ENCODE results near the gene STK32B. TPM values are rescaled to one million over a fixed set of nuclear protein-coding genes. Genes with fewer than 3 reads are reported as not detected.

STK32B gene
- total RNA-seq, 4 donors from 2014 or later: 0.46 to 0.68 (median 0.49) TPM; not detected in 1

DNA sequence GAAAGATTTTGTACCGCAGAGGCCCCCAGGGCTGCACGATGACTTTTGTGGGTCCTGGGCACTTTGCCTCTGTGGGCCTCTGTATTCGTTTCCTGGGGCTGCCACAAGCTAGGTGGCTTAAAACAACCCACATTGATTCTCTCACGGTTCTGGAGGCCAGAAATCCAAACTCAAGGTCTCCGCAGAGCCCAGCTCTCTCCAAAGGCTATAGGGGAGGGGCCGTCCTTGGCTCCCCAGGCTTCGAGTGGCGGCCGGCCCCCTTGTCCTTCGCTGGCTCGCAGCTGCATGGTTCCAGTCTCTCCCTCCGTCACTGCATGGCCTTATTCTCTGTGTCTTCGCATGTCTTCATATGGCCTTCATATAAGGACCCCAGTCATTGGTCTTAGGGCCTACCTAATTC lies 415.8 kb downstream of the STK32B start:
- Histone ChIP-seq H3K36me3 (no peaks in the 10 kb centered on the region), H3K9me3 (no peaks in the 10 kb centered on the region), H3K27ac (no peak overlapping the region), H3K4me1 (no peaks in the 10 kb centered on the region), H3K27me3 (no peaks in the 10 kb centered on the region), H3K4me3 (no peak overlapping the region)
- ATAC-seq (no peak), DNase-seq (no peak)
- TF ChIP-seq POLR2A (IDR thresholded peaks at IDR 0.05): no peak
- TF ChIP-seq, protein P1, sequence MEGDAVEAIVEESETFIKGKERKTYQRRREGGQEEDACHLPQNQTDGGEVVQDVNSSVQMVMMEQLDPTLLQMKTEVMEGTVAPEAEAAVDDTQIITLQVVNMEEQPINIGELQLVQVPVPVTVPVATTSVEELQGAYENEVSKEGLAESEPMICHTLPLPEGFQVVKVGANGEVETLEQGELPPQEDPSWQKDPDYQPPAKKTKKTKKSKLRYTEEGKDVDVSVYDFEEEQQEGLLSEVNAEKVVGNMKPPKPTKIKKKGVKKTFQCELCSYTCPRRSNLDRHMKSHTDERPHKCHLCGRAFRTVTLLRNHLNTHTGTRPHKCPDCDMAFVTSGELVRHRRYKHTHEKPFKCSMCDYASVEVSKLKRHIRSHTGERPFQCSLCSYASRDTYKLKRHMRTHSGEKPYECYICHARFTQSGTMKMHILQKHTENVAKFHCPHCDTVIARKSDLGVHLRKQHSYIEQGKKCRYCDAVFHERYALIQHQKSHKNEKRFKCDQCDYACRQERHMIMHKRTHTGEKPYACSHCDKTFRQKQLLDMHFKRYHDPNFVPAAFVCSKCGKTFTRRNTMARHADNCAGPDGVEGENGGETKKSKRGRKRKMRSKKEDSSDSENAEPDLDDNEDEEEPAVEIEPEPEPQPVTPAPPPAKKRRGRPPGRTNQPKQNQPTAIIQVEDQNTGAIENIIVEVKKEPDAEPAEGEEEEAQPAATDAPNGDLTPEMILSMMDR (IDR thresholded peaks at IDR 0.05 in 4 of 5, conservative IDR thresholded peaks at IDR 0.05 in 1 of 5): no peak
- in situ Hi-C loops (cut with MboI; ENCODE audit: low sequenced_read_pairs in 4 of 4): no loop called here
- intact Hi-C loops (cut with DNase I; ENCODE audit: low total_unique reads): no loop called here

DNA sequence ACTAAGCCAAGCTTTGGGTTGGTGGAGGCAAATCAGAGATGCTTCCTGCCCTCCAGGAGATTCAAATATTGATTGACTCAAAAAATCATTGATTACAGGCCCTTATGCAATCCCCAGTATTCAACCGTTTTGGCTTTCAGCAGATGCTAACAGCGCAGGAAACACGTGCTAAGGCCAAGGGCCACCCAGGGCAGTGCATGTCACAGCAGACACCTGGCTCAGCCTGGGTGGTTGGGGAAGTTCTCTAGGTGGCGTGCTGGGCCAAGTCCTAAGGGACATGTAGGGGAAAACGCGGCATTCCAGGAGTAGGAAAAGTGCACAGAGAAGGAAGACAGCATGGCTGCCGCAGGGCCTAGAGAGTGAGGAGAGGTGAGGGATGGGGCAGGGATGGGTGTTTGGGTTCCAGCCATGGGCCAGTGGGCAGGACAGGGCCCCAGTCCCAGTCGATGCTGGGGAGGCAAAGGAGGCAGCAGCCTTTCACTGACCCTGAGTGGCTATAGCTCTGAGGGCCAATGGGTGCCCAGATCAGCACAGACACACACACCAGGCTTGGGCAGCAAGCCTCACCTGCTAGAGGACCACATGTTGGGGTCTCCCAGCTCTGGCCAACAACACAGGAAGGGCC lies 418.0 kb downstream of the STK32B start:
- DNase-seq: no peak
- Histone ChIP-seq H3K27ac (no peak overlapping the region), H3K27me3 (no peaks in the 10 kb centered on the region), H3K36me3 (no peaks in the 10 kb centered on the region), H3K4me1 (no peaks in the 10 kb centered on the region), H3K9me3 (no peaks in the 10 kb centered on the region), H3K4me3 (no peak overlapping the region)
- intact Hi-C loops (cut with DNase I; ENCODE audit: low total_unique reads) (no loop called here), in situ Hi-C loops (cut with MboI; ENCODE audit: low sequenced_read_pairs in 4 of 4) (no loop called here)
- no peak for TF ChIP-seq POLR2A (IDR thresholded peaks at IDR 0.05)
- TF ChIP-seq, protein P1 (IDR thresholded peaks at IDR 0.05 in 4 of 5, conservative IDR thresholded peaks at IDR 0.05 in 1 of 5): no peak
- ATAC-seq: no peak

DNA sequence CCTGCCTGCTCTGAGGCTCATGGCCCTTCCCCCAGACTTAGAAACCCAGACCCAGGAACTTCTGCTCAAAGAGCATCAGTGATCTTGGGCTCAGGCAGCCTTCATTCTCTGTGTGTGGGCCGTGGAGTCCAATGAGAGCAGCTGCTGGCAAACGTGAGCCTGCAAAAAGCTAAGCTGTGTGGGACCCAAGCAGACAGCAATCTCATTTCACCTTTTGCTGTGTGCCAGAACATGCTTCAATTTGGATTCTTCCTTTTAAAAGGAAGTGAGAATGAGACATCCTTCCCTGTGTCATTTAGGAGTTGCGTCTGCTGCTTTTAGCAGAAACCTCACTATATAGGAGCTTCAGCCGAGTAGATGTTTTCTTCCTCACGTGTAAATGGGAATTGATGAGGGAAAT lies 418.6 kb downstream of the STK32B start:
- TF ChIP-seq POLR2A (IDR thresholded peaks at IDR 0.05): no peak
- TF ChIP-seq, protein P1 (IDR thresholded peaks at IDR 0.05 in 4 of 5, conservative IDR thresholded peaks at IDR 0.05 in 1 of 5): no peak
- Histone ChIP-seq H3K36me3 (no peaks in the 10 kb centered on the region), H3K27ac (no peak overlapping the region), H3K4me3 (no peak overlapping the region), H3K9me3 (no peaks in the 10 kb centered on the region), H3K27me3 (no peaks in the 10 kb centered on the region), H3K4me1 (no peaks in the 10 kb centered on the region)
- in situ Hi-C loops (cut with MboI; ENCODE audit: low sequenced_read_pairs in 4 of 4): no loop called here
- intact Hi-C loops (cut with DNase I; ENCODE audit: low total_unique reads): no loop called here
- DNase-seq (no peak), ATAC-seq (no peak)

DNA sequence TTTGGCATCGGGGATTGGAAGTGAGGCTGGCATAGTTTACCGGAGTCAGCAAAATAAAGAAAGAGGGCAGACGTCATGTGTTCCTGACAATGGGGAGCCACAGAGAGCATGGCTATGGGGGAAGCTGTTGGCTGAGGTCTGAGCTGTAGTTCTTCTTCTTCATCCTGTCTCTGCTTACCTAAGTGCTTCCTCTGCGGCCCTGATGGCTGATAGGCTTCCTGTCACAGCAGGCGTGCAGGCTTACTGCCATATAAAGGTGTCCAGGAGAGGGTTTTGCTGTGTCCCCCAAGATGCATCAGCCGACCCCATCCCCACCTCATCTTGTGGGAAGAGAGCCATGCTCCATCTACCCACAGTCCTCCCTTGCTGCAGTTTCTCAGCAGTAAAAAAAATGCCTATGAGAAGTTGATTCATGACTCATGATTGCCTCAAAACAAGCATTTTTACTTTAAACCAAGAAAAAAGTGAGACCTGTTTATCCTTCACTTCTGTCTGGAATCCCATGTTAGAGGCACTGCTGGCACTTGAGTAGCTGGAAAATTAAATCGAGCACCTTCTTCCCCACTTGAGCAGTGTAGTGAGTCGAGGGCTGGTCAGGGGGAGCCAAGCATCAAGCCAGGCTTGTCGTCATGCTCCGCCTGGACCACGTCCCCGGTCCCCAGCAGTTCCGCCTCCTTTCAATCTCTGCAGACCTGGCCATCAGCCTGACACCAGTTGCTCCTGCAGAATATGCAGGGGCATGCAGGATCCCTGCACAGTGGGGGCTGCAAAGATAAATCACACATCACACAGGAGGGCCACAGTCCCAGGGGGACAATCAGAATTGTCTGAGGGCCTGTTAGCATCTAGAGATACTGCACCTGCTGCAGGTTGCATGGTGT lies 419.3 kb downstream of the STK32B start:
- no peaks in the 10 kb centered on the region for H3K9me3 ChIP-seq
- in situ Hi-C loops (cut with MboI; ENCODE audit: low sequenced_read_pairs in 4 of 4): no loop called here
- TF ChIP-seq POLR2A (IDR thresholded peaks at IDR 0.05): no peak
- TF ChIP-seq, protein P1 (IDR thresholded peaks at IDR 0.05 in 4 of 5, conservative IDR thresholded peaks at IDR 0.05 in 1 of 5): no peak
- intact Hi-C loops (cut with DNase I; ENCODE audit: low total_unique reads): no loop called here
- ATAC-seq (no peak), DNase-seq (no peak)
- H3K4me3 ChIP-seq: no peak overlapping the region
- H3K4me1 ChIP-seq: no peaks in the 10 kb centered on the region
- H3K36me3 ChIP-seq: no peaks in the 10 kb centered on the region
- no peak overlapping the region for H3K27ac ChIP-seq
- H3K27me3 ChIP-seq: no peaks in the 10 kb centered on the region

Data from gastrocnemius medialis (tissue), 4 donors.